Measurements from ENCODE around the gene PTPN11.

The PTPN11 gene

GRCh38 chr12:112419297-112420133, 768 bp downstream of the PTPN11 start:
- no peaks in the 10 kb centered on the region for H3F3A ChIP-seq (ENCODE audit: insufficient read depth, low read length)
- no peaks in the 10 kb centered on the region for H3K36me3 ChIP-seq (replicated peaks; ENCODE audit: insufficient read depth, low read length)
- peak; percentile 19 for DNase-seq
- 0 out of 2 replicates have a peak overlapping the region, but pooled peaks have one; percentile 31 for H2AFZ ChIP-seq (ENCODE audit: low read length)
- peaks cover 53% of the 10 kb centered on the region for H3K79me2 ChIP-seq (ENCODE audit: low read length)
- no peaks in the 10 kb centered on the region for H3K9me3 ChIP-seq (replicated peaks; ENCODE audit: insufficient read depth, low read length)
- H3K4me1 ChIP-seq (ENCODE audit: low read length): 0 out of 2 replicates have a peak, but pooled peaks cover 3% of the 10 kb centered on the region
- H3K27ac ChIP-seq (ENCODE audit: low read length): peak overlapping the region; percentile 63; the same call in 1 of the 2 replicates
- no peaks in the 10 kb centered on the region for H3K27me3 ChIP-seq (replicated peaks; ENCODE audit: insufficient read depth, low read length)
- no peaks in the 10 kb centered on the region for H4K20me1 ChIP-seq (ENCODE audit: insufficient read depth, low read length)
- H3K4me3 ChIP-seq (ENCODE audit: low read length): peak overlapping the region; percentile 86
- H3K9ac ChIP-seq (ENCODE audit: low read length): peak overlapping the region; percentile 85
- peak overlapping the region; percentile 58 for H3K4me2 ChIP-seq (ENCODE audit: low read depth, low read length)
- no peaks in the 10 kb centered on the region for H3K9me2 ChIP-seq (replicated peaks; ENCODE audit: insufficient read depth, low read length)
- no peak for TF ChIP-seq EZH2phosphoT487 (IDR thresholded peaks at IDR 0.05; ENCODE audit: low read length)
- no peak for TF ChIP-seq CTCF (IDR thresholded peaks at IDR 0.05; ENCODE audit: low read length)
- TF ChIP-seq EZH2 (optimal IDR thresholded peaks at IDR 0.05; ENCODE audit: low read depth, low read length): no peak

- H3K9me3 ChIP-seq (replicated peaks; ENCODE audit: insufficient read depth, low read length): no peaks in the 10 kb centered on the region
- H3K9me2 ChIP-seq (replicated peaks; ENCODE audit: insufficient read depth, low read length): no peaks in the 10 kb centered on the region
- DNase-seq: no peak
- no peaks in the 10 kb centered on the region for H3F3A ChIP-seq (ENCODE audit: insufficient read depth, low read length)
- no peaks in the 10 kb centered on the region for H3K36me3 ChIP-seq (replicated peaks; ENCODE audit: insufficient read depth, low read length)
- H3K27ac ChIP-seq (ENCODE audit: low read length): no peak overlapping the region
- H3K4me3 ChIP-seq (ENCODE audit: low read length): no peak overlapping the region
- H3K4me2 ChIP-seq (ENCODE audit: low read depth, low read length): no peak overlapping the region
- H3K9ac ChIP-seq (ENCODE audit: low read length): no peak overlapping the region
- H4K20me1 ChIP-seq (ENCODE audit: insufficient read depth, low read length): no peaks in the 10 kb centered on the region
- no peaks in the 10 kb centered on the region for H3K27me3 ChIP-seq (replicated peaks; ENCODE audit: insufficient read depth, low read length)
- TF ChIP-seq EZH2 (optimal IDR thresholded peaks at IDR 0.05; ENCODE audit: low read depth, low read length): no peak
- no peak for TF ChIP-seq EZH2phosphoT487 (IDR thresholded peaks at IDR 0.05; ENCODE audit: low read length)
- H3K79me2 ChIP-seq (ENCODE audit: low read length): peaks cover 59% of the 10 kb centered on the region
- H2AFZ ChIP-seq (ENCODE audit: low read length): no peak overlapping the region
- 0 out of 2 replicates have a peak, but pooled peaks cover 3% of the 10 kb centered on the region for H3K4me1 ChIP-seq (ENCODE audit: low read length)
Measured at GRCh38 chr12:112420740-112421139, 2.0 kb downstream of the PTPN11 start.

GRCh38 chr12:112421363-112421762, 2.6 kb downstream of the PTPN11 start:
- no peaks in the 10 kb centered on the region for H4K20me1 ChIP-seq (ENCODE audit: insufficient read depth, low read length)

More at GRCh38 chr12:112421363-112421762, 2.6 kb downstream of the PTPN11 start:
- Histone ChIP-seq H3K9me3 (replicated peaks; ENCODE audit: insufficient read depth, low read length) (no peaks in the 10 kb centered on the region), H3K4me3 (ENCODE audit: low read length) (no peak overlapping the region), H3K9ac (ENCODE audit: low read length) (no peak overlapping the region), H2AFZ (ENCODE audit: low read length) (no peak overlapping the region), H3K79me2 (ENCODE audit: low read length) (peaks cover 65% of the 10 kb centered on the region), H3F3A (ENCODE audit: insufficient read depth, low read length) (no peaks in the 10 kb centered on the region), H3K36me3 (replicated peaks; ENCODE audit: insufficient read depth, low read length) (no peaks in the 10 kb centered on the region), H3K4me2 (ENCODE audit: low read depth, low read length) (no peak overlapping the region), H3K27ac (ENCODE audit: low read length) (no peak overlapping the region), H3K9me2 (replicated peaks; ENCODE audit: insufficient read depth, low read length) (no peaks in the 10 kb centered on the region), H3K4me1 (ENCODE audit: low read length) (0 out of 2 replicates have a peak, but pooled peaks cover 3% of the 10 kb centered on the region), H3K27me3 (replicated peaks; ENCODE audit: insufficient read depth, low read length) (no peaks in the 10 kb centered on the region)
- no peak for DNase-seq
- TF ChIP-seq EZH2phosphoT487 (IDR thresholded peaks at IDR 0.05; ENCODE audit: low read length): no peak
- no peak for TF ChIP-seq CTCF (IDR thresholded peaks at IDR 0.05; ENCODE audit: low read length)
- TF ChIP-seq EZH2 (optimal IDR thresholded peaks at IDR 0.05; ENCODE audit: low read depth, low read length): no peak

Measured in MM.1S (cell line).